Bronchial epithelial cell (primary cell): Measurements from ENCODE around the gene PHF2. TPM values are rescaled to one million over a fixed set of nuclear protein-coding genes. Genes with fewer than 3 reads are reported as not detected.

Experiments
- DNase-seq: peaks from one replicate; pipeline ENCODE4 v3.0.0-alpha.2; 2010; ENCODE audit warnings: low read depth
- FAIRE-seq: peaks from 2 replicates; lab custom pipeline; 2011; peaks lifted over from hg19 to GRCh38; lab: Jason Lieb, UNC
- H3K27me3 ChIP-seq: 2 replicates; pipeline ENCODE4 v1.5.1; 2011; ENCODE audit warnings: low read length; ENCODE audit not compliant: control insufficient read depth, insufficient read depth
- H3K36me3 ChIP-seq: 2 replicates; pipeline ENCODE4 v1.5.1; 2011; ENCODE audit warnings: low read length; ENCODE audit not compliant: control insufficient read depth, insufficient read depth
- H3K4me3 ChIP-seq: 2 replicates; pipeline ENCODE4 v1.5.1; 2011; ENCODE audit warnings: mild to moderate bottlenecking, low read depth, low read length, control low read depth
- CTCF ChIP-seq: IDR thresholded peaks from 2 replicates; pipeline ENCODE4 v1.5.1; 2011; ENCODE audit warnings: mild to moderate bottlenecking, moderate library complexity, low read length, control low read depth, inconsistent platforms; ENCODE audit not compliant: insufficient read depth, severe bottlenecking
- total RNA-seq: library from RNA; depleted of rRNA; stranded (reverse); fragments of >200 nt; gene quantifications from 2 replicates; pipeline ENCODE4 v1.2.1, GENCODE V29; 2014

Gene PHF2
- total RNA-seq, 1 donor from 2014 or later, result 10.0 TPM

GRCh38 chr9:93579711-93580516, 3.5 kb downstream of the PHF2 start:
- no peak for DNase-seq

GRCh38 chr9:93580654-93581380, 4.4 kb downstream of the PHF2 start:
- no peak overlapping the region for H3K4me3 ChIP-seq
- H3K27me3 ChIP-seq, result no peaks in the 10 kb centered on the region
- DNase-seq (no peak), FAIRE-seq (no peak)
- H3K36me3 ChIP-seq, result no peaks in the 10 kb centered on the region
- TF ChIP-seq CTCF, result no peak

More at GRCh38 chr9:93579711-93580516, 3.5 kb downstream of the PHF2 start:
- H3K27me3 ChIP-seq, result no peaks in the 10 kb centered on the region
- FAIRE-seq, result no peak
- no peak overlapping the region for H3K4me3 ChIP-seq
- no peak for TF ChIP-seq CTCF
- no peaks in the 10 kb centered on the region for H3K36me3 ChIP-seq

DNA sequence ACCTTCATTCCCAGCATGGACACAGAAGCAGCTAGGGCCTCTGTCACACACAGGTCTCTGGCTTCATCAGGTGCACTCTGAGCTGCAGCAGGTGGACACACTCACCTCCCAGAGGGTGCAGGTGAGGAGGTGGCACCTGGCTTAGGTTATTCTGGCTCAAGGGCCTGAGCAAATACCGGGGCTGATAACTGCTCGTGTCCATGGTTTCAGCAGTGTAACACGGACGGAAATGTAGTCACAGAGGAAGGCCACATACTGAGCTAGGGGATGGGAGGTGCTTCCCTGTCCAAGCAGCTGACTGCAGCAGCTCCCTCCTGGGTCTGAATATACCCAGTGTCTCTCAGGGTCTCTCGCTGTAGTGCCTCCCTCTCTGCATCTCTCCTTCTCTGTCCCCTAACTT, 5.7 kb downstream of the PHF2 start:
- Histone ChIP-seq H3K36me3 (no peaks in the 10 kb centered on the region), H3K4me3 (no peak overlapping the region), H3K27me3 (no peaks in the 10 kb centered on the region)
- FAIRE-seq (no peak), DNase-seq (no peak)
- TF ChIP-seq CTCF, result no peak

DNA sequence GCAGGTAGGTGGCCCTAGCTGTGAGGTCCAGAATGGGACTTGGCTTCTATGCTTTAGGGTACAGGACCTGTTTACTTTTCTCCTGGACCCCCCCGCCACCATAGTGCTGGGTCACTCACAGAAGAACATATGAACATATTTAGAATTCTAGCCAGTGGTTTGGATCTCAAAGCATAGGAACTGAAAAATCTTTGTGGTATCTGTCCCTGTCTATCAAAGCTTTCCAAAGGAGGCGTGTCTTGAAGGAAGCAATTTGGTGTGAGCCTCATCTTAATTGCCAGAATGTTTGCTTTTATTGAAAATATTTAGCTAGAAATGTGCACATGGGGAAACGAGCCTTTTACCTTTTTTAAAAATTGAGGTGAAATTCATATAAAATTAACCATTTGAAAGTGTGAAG, 6.2 kb downstream of the PHF2 start:
- Histone ChIP-seq H3K4me3 (no peak overlapping the region), H3K27me3 (no peaks in the 10 kb centered on the region), H3K36me3 (no peaks in the 10 kb centered on the region)
- no peak for FAIRE-seq
- TF ChIP-seq CTCF, result no peak
- no peak for DNase-seq

DNA sequence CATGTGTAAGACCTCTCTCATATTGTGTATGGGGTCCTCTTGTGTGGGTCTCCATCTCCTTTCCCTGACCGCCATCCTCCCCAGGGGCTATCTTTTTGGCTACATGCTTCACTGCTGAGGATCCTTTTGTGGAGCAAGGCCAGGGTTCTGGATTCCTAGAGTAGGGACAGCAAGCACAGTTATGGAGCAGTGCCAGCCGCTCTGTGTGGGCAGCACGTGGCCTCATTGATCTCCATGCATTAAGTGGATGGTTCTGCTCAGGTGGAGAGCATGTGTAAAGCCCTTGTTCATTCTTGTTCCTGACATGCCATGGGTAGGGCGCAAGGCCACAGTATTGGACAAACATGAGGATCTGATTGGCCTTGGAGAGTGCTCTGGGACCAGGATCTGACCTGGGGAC, 8.9 kb downstream of the PHF2 start:
- TF ChIP-seq CTCF, result no peak
- no peak for DNase-seq
- no peak overlapping the region for H3K4me3 ChIP-seq
- H3K27me3 ChIP-seq, result no peaks in the 10 kb centered on the region
- H3K36me3 ChIP-seq, result no peaks in the 10 kb centered on the region
- FAIRE-seq, result no peak
